GM06990 (cell line): ENCODE data around the gene SGPP2.

Source experiments
- DNase-seq: peaks from one replicate; pipeline ENCODE4 v3.0.0-alpha.2; 2011; ENCODE audit not compliant: insufficient read length; ENCODE audit errors: extremely low read depth
- H3K27me3 ChIP-seq: replicated peaks from 2 replicates; pipeline ENCODE4 v1.6.0; 2011; ENCODE audit warnings: low read length; ENCODE audit not compliant: control insufficient read depth, insufficient read depth
- H3K36me3 ChIP-seq: 2 replicates; pipeline ENCODE4 v1.5.1; 2011; ENCODE audit warnings: low read length; ENCODE audit not compliant: control insufficient read depth, insufficient read depth
- H3K4me3 ChIP-seq: replicated peaks from 2 replicates; pipeline ENCODE4 v1.5.1; 2011; ENCODE audit warnings: low read depth, mild to moderate bottlenecking, control low read depth, low read length
- CTCF ChIP-seq: IDR thresholded peaks from 2 replicates; pipeline ENCODE4 v1.5.1; 2011; ENCODE audit warnings: low read length, control low read depth, mild to moderate bottlenecking, inconsistent platforms; ENCODE audit not compliant: insufficient read depth, poor library complexity, severe bottlenecking

Gene SGPP2

DNA sequence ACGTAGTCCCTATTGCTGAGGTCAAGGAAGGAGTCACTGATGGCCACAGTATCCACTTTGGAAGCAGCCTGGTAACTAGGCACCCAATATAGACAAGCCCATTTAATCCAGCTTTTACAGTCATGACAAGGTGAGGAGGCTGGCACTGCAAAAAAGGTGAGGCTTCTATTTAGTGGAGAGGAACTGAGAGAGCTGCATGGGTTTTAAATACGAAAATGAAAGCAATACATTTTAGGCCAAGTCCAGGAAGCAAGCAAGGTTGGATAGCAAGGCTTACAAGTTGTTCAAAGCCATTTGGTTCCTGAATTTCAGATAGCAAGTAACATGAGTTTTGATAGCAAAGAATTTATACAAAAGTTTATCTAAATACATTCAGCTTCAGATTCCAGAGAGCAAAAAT is 80.4 kb downstream of the SGPP2 start:
- no peaks in the 10 kb centered on the region for H3K27me3 ChIP-seq
- peak; percentile 29 for DNase-seq
- H3K36me3 ChIP-seq, result no peaks in the 10 kb centered on the region
- H3K4me3 ChIP-seq, result no peak overlapping the region; the same call in 1 of the 2 replicates
- TF ChIP-seq CTCF, result no peak

DNA sequence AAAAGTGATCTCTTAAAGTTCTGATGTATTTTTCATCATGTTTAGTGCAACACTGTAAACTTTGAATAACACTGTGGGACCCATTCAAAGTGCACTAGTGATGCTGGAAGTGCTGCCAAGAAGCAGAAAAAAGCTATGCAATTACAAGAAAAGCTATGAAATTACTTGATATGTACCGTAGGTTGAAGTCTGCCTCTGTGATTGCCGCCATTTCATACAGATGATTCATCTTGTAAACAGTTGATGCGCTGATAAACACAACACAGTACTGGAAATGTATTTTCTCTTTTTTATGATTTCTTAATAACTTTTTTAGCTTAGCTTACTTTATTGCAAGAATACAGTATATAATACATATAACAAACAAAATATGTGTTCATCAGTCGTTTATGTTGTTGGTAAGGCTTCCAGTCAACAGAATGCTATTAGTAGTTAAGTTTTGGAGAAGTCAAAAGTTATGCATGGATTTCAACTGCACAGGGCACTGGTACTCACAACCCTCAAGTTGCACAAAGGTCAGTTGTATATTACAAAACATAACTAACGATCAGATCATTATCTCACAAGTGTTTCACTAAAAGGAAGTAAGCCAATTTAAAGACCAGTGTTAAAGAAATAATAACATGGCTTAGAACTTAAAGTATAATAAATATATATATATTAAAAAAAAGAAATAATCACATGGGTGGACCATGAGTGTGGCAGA is 82.0 kb downstream of the SGPP2 start:
- Histone ChIP-seq H3K4me3 (no peak overlapping the region), H3K36me3 (no peaks in the 10 kb centered on the region), H3K27me3 (no peaks in the 10 kb centered on the region)
- TF ChIP-seq CTCF, result no peak
- DNase-seq, result no peak

- no peaks in the 10 kb centered on the region; the same call in 1 of the 2 replicates for H3K36me3 ChIP-seq
- TF ChIP-seq CTCF, result no peak
- H3K4me3 ChIP-seq, result no peak overlapping the region
- no peaks in the 10 kb centered on the region for H3K27me3 ChIP-seq
- no peak for DNase-seq
These were observed 90.6 kb downstream of the SGPP2 start for GRCh38 chr2:222514901-222515300.

DNA sequence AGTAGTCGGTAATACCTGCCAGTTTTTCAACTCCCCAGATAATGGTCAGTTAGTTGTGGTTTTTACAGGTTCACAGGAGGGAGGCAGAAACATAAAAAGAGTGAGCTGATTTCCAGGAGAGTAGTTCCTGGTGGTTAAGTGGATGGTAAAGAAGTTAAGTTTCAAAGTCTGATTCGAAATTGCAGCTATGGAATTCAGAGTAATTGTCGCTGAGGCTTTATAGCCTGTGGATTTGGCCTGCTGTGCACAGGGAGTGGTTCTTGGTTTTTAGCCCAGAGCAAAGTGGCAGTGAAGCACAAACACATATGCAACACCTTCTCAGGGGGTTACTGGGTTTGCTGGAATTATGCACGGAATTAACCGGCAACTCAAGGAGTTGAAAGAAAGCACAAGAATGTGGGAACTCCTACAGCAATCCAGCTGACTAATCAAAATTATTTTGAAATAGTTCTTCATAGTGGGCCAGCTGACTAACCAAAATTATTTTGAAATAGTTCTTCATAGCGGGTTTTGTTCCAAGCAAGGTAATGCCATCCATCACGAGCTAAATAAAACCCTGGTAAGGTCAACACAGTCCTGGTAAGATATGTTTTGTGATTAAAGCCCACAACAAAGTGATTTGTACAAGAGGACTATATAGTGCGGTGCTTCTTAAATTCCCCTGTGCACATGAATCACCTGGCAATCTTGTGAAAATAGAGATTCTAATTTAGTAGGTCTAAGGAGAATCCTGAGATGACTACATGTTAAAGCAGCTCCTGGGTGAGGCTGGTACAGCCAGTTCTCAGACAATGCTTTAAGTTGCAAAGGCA is 94.4 kb downstream of the SGPP2 start:
- no peak for TF ChIP-seq CTCF
- H3K4me3 ChIP-seq, result no peak overlapping the region
- H3K27me3 ChIP-seq, result no peaks in the 10 kb centered on the region
- no peaks in the 10 kb centered on the region; the same call in none of the 2 replicates for H3K36me3 ChIP-seq
- no peak for DNase-seq

DNA sequence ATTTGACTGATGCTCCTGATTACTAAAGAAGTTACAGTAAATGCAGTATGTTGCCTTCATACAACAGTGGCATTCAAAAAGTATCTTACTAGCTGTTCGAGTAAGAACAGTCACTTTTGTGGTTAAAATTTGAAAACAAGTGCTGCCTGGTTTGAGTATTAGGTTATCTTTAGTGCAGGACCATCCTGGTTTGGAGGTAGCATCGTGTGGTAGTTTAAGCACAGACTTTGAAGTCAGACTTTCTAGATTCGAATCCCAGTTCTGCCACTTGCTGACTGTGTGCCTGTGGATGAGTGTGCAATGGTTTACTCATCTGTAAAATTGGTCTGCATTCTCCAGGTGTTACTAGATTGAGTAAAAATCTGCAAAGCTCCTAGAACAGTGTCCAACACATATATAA is 96.8 kb downstream of the SGPP2 start:
- H3K4me3 ChIP-seq, result no peak overlapping the region
- no peak for TF ChIP-seq CTCF
- no peak for DNase-seq
- peaks cover 2% of the 10 kb centered on the region for H3K36me3 ChIP-seq
- H3K27me3 ChIP-seq, result no peaks in the 10 kb centered on the region
